Femur (tissue), 1 donor: ENCODE data around the gene IQCE.
"Not testable (repeated sequence)": the region's sequence is repeated elsewhere in the genome, so short reads cannot be mapped to it uniquely, and the experiment has no call there.

Experiments
- DNase-seq: peaks from one replicate; pipeline ENCODE4 v3.0.0-alpha.2; 2017

The IQCE gene

GRCh38 chr7:2582006-2582735, 23.4 kb downstream of the IQCE start:
- DNase-seq: no peak

- no peak for DNase-seq
Observed at GRCh38 chr7:2583798-2584580, 25.2 kb downstream of the IQCE start.

DNA sequence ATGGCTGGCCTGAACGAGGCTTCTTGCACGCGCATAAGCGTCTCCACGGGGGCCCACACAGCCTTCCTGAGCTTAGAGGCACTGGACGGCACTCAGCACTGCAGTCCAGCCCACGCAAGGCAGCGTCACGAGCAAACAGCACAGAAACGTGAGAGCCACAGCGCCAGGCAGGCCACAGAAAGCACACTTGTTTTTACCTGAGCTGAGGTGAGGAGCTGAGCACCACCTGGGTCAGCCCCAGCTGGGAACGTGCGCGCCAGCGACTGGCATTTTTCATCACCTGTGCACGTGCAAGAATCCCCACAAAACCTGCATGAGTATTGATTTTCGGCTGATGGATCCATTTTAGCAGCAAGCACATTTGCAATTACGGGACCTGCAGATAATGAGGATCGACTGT, 26.7 kb downstream of the IQCE start:
- no peak for DNase-seq

- DNase-seq: no peak
Observed at GRCh38 chr7:2586326-2587020, 27.7 kb downstream of the IQCE start.

- DNase-seq: no peak
Observed at GRCh38 chr7:2587134-2587533, 28.4 kb downstream of the IQCE start.

- no peak for DNase-seq
Observed at GRCh38 chr7:2587778-2588177, 29.0 kb downstream of the IQCE start.

DNA sequence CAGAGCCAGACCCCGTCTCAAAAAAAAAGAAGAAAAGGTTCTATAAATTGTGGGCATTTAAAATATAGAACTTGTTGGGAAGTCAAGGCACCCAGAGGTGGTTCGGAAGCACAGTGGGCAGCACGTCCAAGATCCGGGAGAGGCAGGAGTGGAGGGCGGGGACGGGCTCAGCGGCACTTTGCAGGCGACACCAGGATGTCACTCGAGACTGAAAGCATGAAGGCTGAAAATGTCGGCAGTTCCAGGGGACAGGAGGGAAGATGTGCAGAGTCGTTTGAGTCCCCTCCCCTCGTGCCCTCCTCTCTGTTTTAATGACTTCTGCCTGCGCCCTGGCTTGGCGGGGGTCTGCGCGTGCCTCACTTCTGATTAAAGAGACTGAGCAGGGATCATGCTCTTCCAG, 30.6 kb downstream of the IQCE start:
- DNase-seq: no peak

GRCh38 chr7:2589941-2590340, 31.2 kb downstream of the IQCE start:
- DNase-seq: not testable (repeated sequence)

DNA sequence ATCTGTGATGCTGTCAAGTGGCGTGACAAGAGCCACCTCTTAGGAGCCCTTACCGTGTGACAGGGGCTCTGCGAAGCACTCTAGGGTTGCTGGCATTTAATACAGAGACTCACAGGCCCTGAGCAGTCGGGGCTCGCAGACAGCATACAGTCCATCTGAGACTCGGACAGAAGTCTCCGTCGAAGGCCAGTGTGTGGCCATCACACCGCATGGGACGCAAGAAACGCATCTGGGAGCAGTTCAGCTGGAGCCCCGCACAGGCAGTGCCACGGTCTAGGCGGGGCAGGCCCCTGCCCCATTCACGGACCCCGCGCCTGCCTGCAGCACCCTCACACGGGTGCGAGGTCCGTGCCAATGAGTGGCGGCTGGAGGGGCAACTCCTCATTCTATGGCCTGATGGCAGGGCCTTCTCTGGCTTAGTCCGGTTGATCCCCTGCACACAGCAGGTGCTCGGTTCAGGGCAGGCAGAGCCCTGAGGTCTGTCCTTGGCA, 33.6 kb downstream of the IQCE start:
- DNase-seq: no peak

GRCh38 chr7:2593036-2593727, 34.4 kb downstream of the IQCE start:
- no peak for DNase-seq

- DNase-seq: no peak
Observed at GRCh38 chr7:2594599-2594998, 35.8 kb downstream of the IQCE start.

DNA sequence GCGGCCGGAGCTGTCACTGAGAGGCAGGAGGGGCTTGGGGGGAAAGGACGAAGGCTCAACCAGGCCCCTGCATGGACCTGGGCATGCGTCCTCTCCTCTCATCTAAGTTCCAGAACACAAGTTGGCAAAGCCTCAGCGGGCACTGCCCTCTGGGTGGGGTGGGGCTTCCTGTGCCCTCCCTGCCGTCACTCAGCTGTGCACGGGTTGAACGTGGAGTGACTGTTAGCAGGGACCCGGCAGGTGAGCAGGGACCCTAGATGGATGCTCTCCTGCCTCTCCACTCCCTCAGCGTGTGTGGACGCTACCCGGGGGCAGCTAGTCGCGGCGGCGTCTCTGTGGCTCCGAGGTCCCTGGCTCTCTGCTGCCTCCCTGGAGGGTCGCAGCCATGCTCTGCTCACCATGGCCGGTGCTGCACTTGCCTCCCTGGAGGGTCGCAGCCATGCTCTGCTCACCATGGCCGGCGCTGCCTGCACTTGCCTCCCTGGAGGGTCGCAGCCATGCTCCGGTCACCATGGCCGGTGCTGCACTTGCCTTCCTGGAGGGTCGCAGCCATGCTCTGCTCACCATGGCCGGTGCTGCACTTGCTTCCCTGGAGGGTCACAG, 36.6 kb downstream of the IQCE start:
- no peak for DNase-seq

DNA sequence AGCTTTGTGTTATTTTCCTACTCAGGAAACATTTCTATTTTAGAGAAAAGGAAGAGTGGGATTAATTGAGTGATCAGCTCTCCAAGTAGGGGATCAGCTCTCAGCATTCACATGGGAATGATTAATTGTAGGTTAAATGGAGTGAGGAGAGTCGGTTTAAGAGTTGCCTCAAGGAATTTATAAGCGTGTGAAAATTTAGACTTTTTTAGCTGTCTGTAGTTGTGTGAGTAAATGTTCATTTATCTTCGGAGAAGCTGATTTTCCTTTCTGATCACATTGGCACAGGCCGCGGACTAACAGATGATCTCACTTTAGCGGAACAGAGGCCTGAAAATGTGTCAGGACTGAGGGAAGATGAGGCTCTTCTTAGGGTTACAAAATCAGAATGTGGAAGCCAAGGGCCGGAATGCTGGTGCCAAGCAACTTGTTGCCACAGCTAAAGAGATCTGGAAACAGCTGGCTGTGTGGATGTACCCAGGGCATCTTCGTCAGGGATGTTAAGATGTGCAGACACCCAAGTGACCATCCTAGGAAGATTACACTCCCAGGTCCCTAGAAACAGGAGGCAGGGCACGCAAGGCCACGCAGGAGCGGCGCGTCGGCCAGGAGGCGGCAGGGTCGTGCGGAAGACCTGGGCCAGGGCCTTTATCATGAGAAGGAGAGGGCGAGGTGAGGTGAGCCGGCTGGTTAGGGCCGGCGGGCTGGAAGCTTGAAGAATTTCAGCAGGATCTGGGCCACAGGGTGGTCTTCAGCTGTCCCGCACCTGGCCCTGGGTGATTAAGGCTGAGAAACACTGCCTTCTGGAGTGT, 37.9 kb downstream of the IQCE start:
- DNase-seq: no peak

DNA sequence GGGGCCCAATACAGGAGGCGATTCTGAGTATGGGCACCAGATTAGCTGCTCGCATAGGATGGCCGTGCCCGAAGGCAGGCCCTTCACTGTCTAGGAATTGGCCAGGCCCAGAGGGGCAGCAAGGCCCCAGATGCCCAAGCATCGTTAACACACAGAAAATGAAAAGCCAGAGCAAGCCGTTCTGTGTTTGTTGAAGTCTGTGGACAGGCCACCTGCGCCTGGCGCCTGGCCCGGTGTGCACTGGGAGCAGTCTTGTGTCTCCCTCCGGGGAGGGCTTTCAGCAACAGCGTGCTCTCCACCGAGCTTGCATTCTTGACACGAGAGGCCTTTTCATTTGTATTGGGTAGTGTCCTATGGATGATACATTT, 38.5 kb downstream of the IQCE start:
- no peak for DNase-seq

DNA sequence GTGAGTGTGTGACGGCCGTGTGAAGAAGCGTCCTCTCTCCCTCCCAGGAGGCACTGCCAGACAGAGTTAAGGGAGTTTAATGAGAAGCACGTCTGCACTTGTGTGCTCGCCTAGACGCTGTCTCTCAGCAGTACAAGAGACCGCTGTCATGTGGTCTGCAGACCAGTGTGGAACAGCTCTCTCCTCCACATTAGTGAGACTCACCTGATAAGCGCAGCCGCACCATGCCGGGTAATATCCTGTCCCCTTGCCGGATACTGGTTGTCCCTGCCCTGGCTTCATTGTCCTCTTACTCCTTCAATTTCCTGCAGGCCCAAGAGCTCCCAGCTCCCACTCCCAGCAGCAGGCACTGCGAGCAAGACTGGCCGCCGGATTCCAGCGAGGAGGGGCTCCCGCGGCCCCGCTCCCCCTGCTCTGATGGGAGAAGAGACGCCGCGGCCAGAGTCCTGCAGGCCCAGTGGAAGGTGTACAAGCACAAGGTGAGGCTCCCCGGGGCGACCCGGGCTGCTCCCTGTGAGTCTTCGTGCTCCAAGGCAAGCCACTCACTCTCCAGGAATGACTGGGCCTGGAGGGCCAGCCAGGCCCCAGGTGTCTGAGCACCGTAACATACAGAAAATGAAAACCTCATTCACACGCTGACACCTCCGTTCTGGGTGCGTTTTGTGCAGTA, 39.5 kb downstream of the IQCE start:
- DNase-seq: no peak

DNA sequence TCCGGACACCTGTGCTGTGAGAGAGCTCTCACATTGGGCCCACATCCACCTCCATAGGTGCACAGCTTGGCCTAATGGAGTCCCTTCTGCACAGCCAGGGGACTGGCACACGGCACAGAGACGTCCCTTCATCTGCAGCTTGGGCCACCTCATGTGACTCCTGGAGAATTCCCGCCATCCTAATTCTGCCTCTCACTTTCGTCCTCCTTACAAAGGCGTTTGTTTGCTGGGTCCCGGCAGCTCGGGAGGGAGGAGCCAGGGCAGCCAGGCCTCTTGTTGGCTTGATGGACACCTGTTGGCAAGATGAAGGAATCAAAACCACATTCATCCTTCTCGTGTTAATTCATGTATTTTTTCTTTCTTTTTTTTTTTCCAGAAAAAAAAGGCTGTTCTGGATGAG, 42.3 kb downstream of the IQCE start:
- DNase-seq: no peak

DNA sequence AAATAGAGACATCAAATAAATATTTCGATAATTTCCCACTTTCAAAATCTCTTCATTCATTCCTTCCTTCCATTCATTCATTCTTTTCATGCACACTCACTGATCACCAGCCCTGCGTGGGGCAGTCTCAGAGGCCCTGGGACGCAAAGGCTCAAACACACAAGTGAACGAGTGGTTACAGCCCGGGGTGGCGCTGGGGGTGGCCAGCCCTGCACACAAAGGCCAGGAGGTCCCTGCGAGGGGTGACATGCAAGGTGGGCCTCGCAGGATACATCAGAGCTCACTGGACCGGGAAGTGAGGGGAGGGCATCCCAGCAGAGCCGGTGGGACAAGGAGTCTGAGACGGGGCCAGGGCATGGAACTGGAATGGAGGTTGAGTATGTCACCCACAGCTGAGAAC, 43.1 kb downstream of the IQCE start:
- DNase-seq: no peak

DNA sequence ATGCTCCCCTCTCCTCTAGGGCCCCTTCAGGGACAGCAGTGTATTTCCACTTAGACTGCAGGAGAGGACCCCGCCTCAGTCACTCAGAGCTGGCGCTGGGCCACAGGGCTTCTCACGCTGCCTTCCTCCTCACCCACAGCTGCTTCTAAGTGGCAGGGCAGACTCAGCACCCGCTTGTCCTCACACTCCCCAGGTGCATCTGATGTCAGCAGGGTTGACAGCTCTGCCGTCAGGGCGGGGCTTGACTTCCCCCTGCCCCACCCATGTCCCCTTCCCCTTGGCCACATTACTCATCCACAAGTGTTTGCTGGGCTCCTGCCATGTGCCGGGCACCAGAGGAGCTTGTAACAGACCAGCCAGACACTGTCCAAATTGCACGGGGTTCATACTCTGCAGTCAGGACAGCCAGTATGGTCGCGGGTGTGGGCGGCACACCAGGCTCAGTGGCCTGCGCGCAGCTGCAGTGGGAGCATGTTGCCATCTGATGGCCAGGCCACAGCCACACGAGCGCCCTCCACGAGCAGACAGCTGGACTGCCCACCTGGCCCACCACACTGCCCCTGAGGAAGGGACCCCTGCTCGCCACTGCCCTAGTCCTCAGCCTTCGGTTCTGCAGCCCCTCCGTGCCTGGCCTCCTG, 43.7 kb downstream of the IQCE start:
- no peak for DNase-seq

DNA sequence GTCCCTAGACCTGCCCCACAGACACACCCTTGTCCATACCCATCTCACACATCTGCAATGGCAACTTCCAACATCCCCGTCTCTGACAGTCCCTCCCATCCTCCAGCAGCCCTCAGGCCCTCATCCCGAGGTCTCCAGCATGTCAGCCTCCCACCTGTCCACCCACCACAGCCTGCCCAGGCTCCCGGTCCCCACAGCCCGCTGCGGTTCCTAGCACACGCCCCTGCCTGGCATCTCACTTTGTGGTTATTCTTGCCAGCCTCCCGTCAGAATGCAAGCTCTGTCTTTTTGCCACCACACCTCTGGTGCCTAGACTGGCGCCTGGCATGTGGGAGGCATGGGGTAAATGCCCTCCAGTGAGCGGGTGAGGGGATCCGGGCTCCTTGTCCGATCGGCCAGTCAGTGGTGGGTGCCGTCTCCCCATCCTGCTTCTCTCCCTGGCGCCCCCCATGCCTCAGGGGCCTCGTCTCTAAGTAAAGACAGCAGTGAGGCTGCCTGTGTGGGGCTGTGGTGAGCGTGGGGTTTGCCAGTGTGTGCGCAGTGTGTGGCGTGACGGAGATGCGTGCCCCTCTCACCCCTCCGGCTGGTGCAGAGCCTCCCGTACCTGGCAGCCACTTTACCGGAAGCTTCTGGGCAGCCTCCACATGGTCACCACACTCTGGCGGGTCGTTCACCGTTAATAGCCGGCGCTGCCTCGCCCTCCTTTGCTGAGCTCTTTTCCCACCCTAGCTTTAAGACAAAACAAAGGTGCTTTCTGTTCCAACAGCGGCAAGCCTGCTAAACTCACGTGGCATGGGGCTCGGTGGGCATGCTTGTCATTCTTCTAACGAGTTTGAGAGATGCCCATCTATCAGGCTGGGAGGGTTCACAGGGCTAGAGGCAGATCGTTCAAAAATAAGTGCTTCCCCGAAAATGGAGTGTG, 44.5 kb downstream of the IQCE start:
- DNase-seq: no peak
